Endothelial cell of umbilical vein (primary cell): ENCODE results near the gene SFTPA2.

Experiments
- CTCF ChIP-seq, 2 donors: IDR thresholded peaks; 1 replicate in 1 of 2; 2 replicates in 1 of 2; pipeline ENCODE4 v1.5.1; 2011; ENCODE audit warnings: low read length in 2 of 2, mild to moderate bottlenecking in 2 of 2, moderate library complexity in 2 of 2, control low read depth in 1 of 2, inconsistent platforms in 1 of 2, low read depth in 1 of 2; ENCODE audit not compliant: insufficient read depth in 1 of 2; ENCODE audit errors: extremely low read depth in 1 of 2
- EZH2 ChIP-seq: IDR thresholded peaks from 2 replicates; pipeline ENCODE4 v1.6.1; 2012; ENCODE audit warnings: borderline replicate concordance, low read depth, mild to moderate bottlenecking, moderate library complexity, low read length, inconsistent platforms; ENCODE audit not compliant: severe bottlenecking
- GATA2 ChIP-seq: IDR thresholded peaks from 2 replicates; pipeline ENCODE4 v1.7.0; 2011; ENCODE audit warnings: low read depth, mild to moderate bottlenecking, moderate library complexity, mixed read lengths, low read length; ENCODE audit not compliant: insufficient read length, insufficient read depth
- JUN ChIP-seq: IDR thresholded peaks from 2 replicates; pipeline ENCODE4 v1.6.1; 2011; ENCODE audit warnings: borderline replicate concordance, low read depth; ENCODE audit not compliant: insufficient read length, insufficient read depth
- MAX ChIP-seq: IDR thresholded peaks from 2 replicates; pipeline ENCODE4 v1.6.1; 2011; ENCODE audit not compliant: insufficient read depth, insufficient read length
- MYC ChIP-seq: IDR thresholded peaks from one replicate; pipeline ENCODE4 v1.6.1; 2011; ENCODE audit warnings: mild to moderate bottlenecking, low read depth, low read length
- POLR2A ChIP-seq: IDR thresholded peaks from 2 replicates; pipeline ENCODE4 v1.6.1; 2012; ENCODE audit warnings: low read depth, mild to moderate bottlenecking, control low read depth, low read length
- POLR2AphosphoS5 ChIP-seq: IDR thresholded peaks from 2 replicates; pipeline ENCODE4 v1.6.1; 2012; ENCODE audit warnings: low read depth, mild to moderate bottlenecking, control low read depth, low read length, moderate library complexity; ENCODE audit not compliant: insufficient read depth

- TF ChIP-seq POLR2AphosphoS5 = no peak
- no peak for TF ChIP-seq EZH2
- TF ChIP-seq CTCF (IDR thresholded peaks at IDR 0.05; ENCODE audit: extremely low read depth in 1 of 2, insufficient read depth in 1 of 2, low read depth in 1 of 2, low read length in 2 of 2) = no peak
- TF ChIP-seq POLR2A = no peak
- TF ChIP-seq MAX = no peak
- no peak for TF ChIP-seq GATA2
- TF ChIP-seq JUN = no peak
- TF ChIP-seq MYC = no peak
These were observed 41.7 kb upstream of the SFTPA2 start for GRCh38 chr10:79601939-79602338.
